K562 (cell line): ENCODE measurements around the gene TRMT44. TPM values are rescaled to one million over a fixed set of nuclear protein-coding genes. Genes with fewer than 3 reads are reported as not detected.

Experiments used
- ATAC-seq: fragments of 200-7000 bp; cut with Tn5 transposase; 3 replicates; pipeline ENCODE4 v1.9.1; 2020; ENCODE audit warnings: moderate library complexity
- BruUV-seq: library from RNA; stranded (reverse); fragments of 400-500 nt; replicated peaks from 2 replicates; lab custom pipeline; 2021; lab: Mats Ljungman, UMichigan
- CTCF ChIA-PET: fragments of 300-600 bp; formaldehyde crosslinking; extraction: SDS; loops from one replicate; lab custom pipeline; 2021; ENCODE audit warnings: low intra/inter-chr PET ratio; lab: Yijun Ruan, JAX
- POLR2A ChIA-PET: fragments of 300-600, 350-650 bp; sonication (Branson Sonifier 250); formaldehyde crosslinking; extraction: SDS; loops from one replicate; lab custom pipeline; 2021; ENCODE audit warnings: antibody characterized with exemption, inconsistent platforms; lab: Yijun Ruan, JAX
- DNase-seq, 4 experiments: peaks; one replicate each; pipeline versions ENCODE4 v3.0.0 to v3.0.0-alpha.2; 2011 to 2018; ENCODE audit warnings: low spot score in 3 of 4, mixed read lengths in 3 of 4; ENCODE audit errors: extremely low read depth in 1 of 4
- FAIRE-seq: peaks from 2 replicates; lab custom pipeline; 2011; peaks lifted over from hg19 to GRCh38; lab: Jason Lieb, UNC
- H2AFZ ChIP-seq: 2 replicates; pipeline ENCODE4 v1.6.0; 2011; ENCODE audit warnings: low read depth, low read length, control low read depth, inconsistent platforms
- H3K27ac ChIP-seq: fragments of 200-600 bp; 3 replicates; pipeline ENCODE4 v1.8.0; 2011; ENCODE audit warnings: low read depth, mild to moderate bottlenecking, control low read depth, inconsistent platforms, low read length, moderate library complexity, mixed read lengths; ENCODE audit errors: extremely low read depth
- H3K27me3 ChIP-seq, 2 experiments: fragments of 300-600 bp in 1 of 2; 2 replicates in 1 of 2; 3 replicates in 1 of 2; pipeline versions ENCODE4 v1.6.0 to v1.8.0; 2011; ENCODE audit warnings: inconsistent platforms in 2 of 2, low read length in 2 of 2, mild to moderate bottlenecking in 1 of 2, mixed read lengths in 1 of 2, moderate library complexity in 1 of 2; ENCODE audit not compliant: control insufficient read depth in 2 of 2, insufficient read depth in 2 of 2
- H3K36me3 ChIP-seq: fragments of 300-600 bp; 3 replicates; pipeline ENCODE4 v1.8.0; 2011; ENCODE audit warnings: mild to moderate bottlenecking, low read length, inconsistent platforms; ENCODE audit not compliant: control insufficient read depth, insufficient read depth
- H3K4me1 ChIP-seq, 2 experiments: fragments of 200-600 bp in 1 of 2; replicated peaks in 1 of 2; 2 replicates in 1 of 2; 3 replicates in 1 of 2; pipeline versions ENCODE4 v1.5.1 to v1.8.0; 2011; ENCODE audit warnings: inconsistent platforms in 2 of 2, low read length in 2 of 2, mild to moderate bottlenecking in 1 of 2, mixed read lengths in 1 of 2, moderate library complexity in 1 of 2; ENCODE audit not compliant: control insufficient read depth in 2 of 2, insufficient read depth in 2 of 2
- H3K4me2 ChIP-seq: 2 replicates; pipeline ENCODE4 v1.6.1; 2011; ENCODE audit warnings: low read length, control low read depth, inconsistent platforms, mixed read lengths; ENCODE audit not compliant: insufficient read depth
- H3K4me3 ChIP-seq: fragments of 200-600 bp; sonication (generic), shearing (Covaris generic); 2 replicates; pipeline ENCODE4 v1.5.1; 2016; ENCODE audit warnings: control low read depth, inconsistent platforms
- H3K79me2 ChIP-seq: fragments of 200-600 bp; 3 replicates; pipeline ENCODE4 v1.8.0; 2011; ENCODE audit warnings: low read length, inconsistent platforms; ENCODE audit not compliant: control insufficient read depth, insufficient read depth
- H3K9ac ChIP-seq, 2 experiments: 2 replicates each; pipeline versions ENCODE4 v1.6.0 to v1.6.1; 2011; ENCODE audit warnings: low read depth in 2 of 2, low read length in 2 of 2, control low read depth in 1 of 2, inconsistent platforms in 1 of 2, mild to moderate bottlenecking in 1 of 2, mixed read lengths in 1 of 2; ENCODE audit not compliant: insufficient read depth in 1 of 2
- H3K9me1 ChIP-seq: one replicate; pipeline ENCODE4 v1.6.0; 2011; ENCODE audit warnings: inconsistent platforms, mild to moderate bottlenecking, low read length, moderate library complexity; ENCODE audit not compliant: control insufficient read depth, insufficient read depth
- H3K9me3 ChIP-seq: replicated peaks from 2 replicates; pipeline ENCODE4 v1.5.1; 2011; ENCODE audit warnings: low read depth, low read length, inconsistent platforms; ENCODE audit not compliant: control insufficient read depth, insufficient read depth
- H4K20me1 ChIP-seq: replicated peaks from 2 replicates; pipeline ENCODE4 v1.6.1; 2011; ENCODE audit warnings: low read length, inconsistent platforms, mixed read lengths; ENCODE audit not compliant: control insufficient read depth, insufficient read depth
- CBFA2T2 ChIP-seq: fragments of 450-650 bp; conservative IDR thresholded peaks from 2 replicates; pipeline ENCODE4 v1.6.1; 2017; ENCODE audit warnings: mild to moderate bottlenecking
- CEBPG ChIP-seq, 3 experiments: fragments of 200-800 bp in 1 of 3; sonication (Bioruptor generic) in 1 of 3; sonication (generic) in 1 of 3; formaldehyde crosslinking in 1 of 3; IDR thresholded peaks in 2 of 3; conservative IDR thresholded peaks in 1 of 3; 2 replicates each; pipeline versions ENCODE4 v1.6.1 to v1.8.0; 2016 to 2022; ENCODE audit warnings: missing compliant biosample characterization in 2 of 3, missing genetic modification characterization in 2 of 3, mild to moderate bottlenecking in 1 of 3, missing genetic modification reagents in 1 of 3
- DIDO1 ChIP-seq: fragments of 450-650 bp; IDR thresholded peaks from 2 replicates; pipeline ENCODE4 v1.6.1; 2016; ENCODE audit warnings: low read depth, missing biosample characterization, missing genetic modification characterization
- FUS ChIP-seq: fragments of 200-400 bp; formaldehyde crosslinking; optimal IDR thresholded peaks from 2 replicates; pipeline ENCODE3; 2017; ENCODE audit warnings: low read depth, low read length
- KAT2B ChIP-seq: IDR thresholded peaks from one replicate; pipeline ENCODE4 v1.6.1; 2012; ENCODE audit warnings: low read depth, mild to moderate bottlenecking, control low read depth, inconsistent platforms, low read length, moderate library complexity
- MYC ChIP-seq, 2 experiments: fragments of 250-450 bp in 1 of 2; sonication (Bioruptor Pico) in 1 of 2; IDR thresholded peaks; 2 replicates each; pipeline versions ENCODE4 v1.5.1 to v1.6.1; 2012 to 2021; ENCODE audit warnings: low read depth in 2 of 2, borderline replicate concordance in 1 of 2, improper control_type of control experiment in 1 of 2, low read length in 1 of 2, mild to moderate bottlenecking in 1 of 2, moderate library complexity in 1 of 2
- OTX1 ChIP-seq: fragments of 450-650 bp; formaldehyde crosslinking; IDR thresholded peaks from 2 replicates; pipeline ENCODE4 v1.4.0; 2022; ENCODE audit warnings: mild to moderate bottlenecking
- RBBP5 ChIP-seq: fragments of 200-600 bp; sonication (generic); IDR thresholded peaks from 2 replicates; pipeline ENCODE4 v1.6.1; 2012; ENCODE audit warnings: borderline replicate concordance, mild to moderate bottlenecking, low read length, control low read depth, inconsistent platforms; ENCODE audit not compliant: insufficient read depth, poor library complexity, severe bottlenecking
- SIRT6 ChIP-seq: IDR thresholded peaks from one replicate; pipeline ENCODE4 v1.6.1; 2012; ENCODE audit warnings: low read depth, mild to moderate bottlenecking, control low read depth, inconsistent platforms, low read length, moderate library complexity
- SMAD1 ChIP-seq: fragments of 150-350 bp; IDR thresholded peaks from 2 replicates; pipeline ENCODE4 v1.6.1; 2014; ENCODE audit warnings: low read length, low read depth; ENCODE audit not compliant: partially characterized antibody
- SMAD2 ChIP-seq: fragments of 150-350 bp; IDR thresholded peaks from 2 replicates; pipeline ENCODE4 v1.6.1; 2014; ENCODE audit warnings: low read depth, mild to moderate bottlenecking, low read length
- SREBF2 ChIP-seq: sonication (generic); formaldehyde crosslinking; IDR thresholded peaks from 2 replicates; pipeline ENCODE4 v1.4.0; 2020; ENCODE audit warnings: mild to moderate bottlenecking, missing genetic modification reagents
- ZBTB40 ChIP-seq, 2 experiments: fragments of 450-650 bp in 1 of 2; sonication (generic) in 1 of 2; formaldehyde crosslinking in 1 of 2; IDR thresholded peaks; 2 replicates each; pipeline versions ENCODE4 v1.7.1 to v1.9.0; 2016 to 2022; ENCODE audit warnings: inconsistent platforms in 1 of 2, mild to moderate bottlenecking in 1 of 2, missing genetic modification reagents in 1 of 2
- WGBS: fragments of 100-300 bp; shearing (Covaris generic); methylation state at CpG from one replicate; pipeline ENCODE4 v1.1.6; 2016; ENCODE audit warnings: low coverage, mixed read lengths; ENCODE audit not compliant: insufficient coverage; ENCODE audit errors: missing lambda C conversion rate; 5-methylcytosine and 5-hydroxymethylcytosine counted together
- in situ Hi-C: fragments of 300-500 bp; cut with MboI; formaldehyde crosslinking; loops from 4 replicates; pipeline ENCODE4 v1.15.0; 2018; ENCODE audit warnings: inconsistent platforms, mixed read lengths
- intact Hi-C: fragments of 100-400 bp; cut with micrococcal nuclease; formaldehyde crosslinking; loops from 2 replicates; pipeline ENCODE4 v1.14.2; 2022
- polyA plus RNA-seq, 8 experiments: library from polyadenylated mRNA; depleted of rRNA in 4 of 8; stranded (reverse) in 5 of 8; unstranded in 3 of 8; fragments of >200 nt; fragmentation: Nextera tagmentation in 2 of 8; fragmentation: Illumina TruSeq in 1 of 8; extraction: Ambion mirVana in 2 of 8; extraction: Trizol in 1 of 8; gene quantifications; 2 replicates each; pipeline versions ENCODE4 v1.2.1 to v1.2.3, GENCODE V29; 2011 to 2014; ENCODE audit warnings: inconsistent platforms in 1 of 8, missing spikeins in 1 of 8
- total RNA-seq, 7 experiments: library from RNA; depleted of rRNA in 6 of 7; stranded (reverse); fragments of >200 nt in 6 of 7; fragmentation: Illumina TruSeq in 2 of 7; extraction: Trizol in 2 of 7; gene quantifications; 2 replicates each; pipeline versions ENCODE4 v1.2.1 to v1.2.3, GENCODE V29; 2011 to 2021; ENCODE audit warnings: low replicate concordance in 1 of 7

TRMT44 gene
- total and polyA plus RNA-seq, 9 of the 15 experiments (the other 6 are each of a cell fraction or from before 2014, with no cell fraction given): 1.2 to 18.6 (median 10.0) TPM

GRCh38 chr4:8514391-8514790 is 73.8 kb downstream of the TRMT44 start:
- POLR2A ChIA-PET: interaction anchor here (0.7 kb wide), 1 partner anchor 35 kb away, joined by 3 read pairs; no protein-coding TSS in a partner anchor
- 18% methylated on average over 6 of the region's 10 CpGs for WGBS
- ATAC-seq: no peak
- TF ChIP-seq CEBPG (CRISPR knock-in tag; IDR thresholded peaks at IDR 0.05) (no peak), CEBPG (tag; conservative IDR thresholded peaks at IDR 0.05 in 1 of 2, IDR thresholded peaks at IDR 0.05 in 1 of 2) (no peak), KAT2B (no peak), CBFA2T2 (no peak), SIRT6 (no peak), ZBTB40 (IDR thresholded peaks at IDR 0.05) (no peak), ZBTB40 (CRISPR knock-in tag; IDR thresholded peaks at IDR 0.05) (no peak), SMAD2 (no peak), DIDO1 (tag) (no peak), RBBP5 (no peak), MYC (IDR thresholded peaks at IDR 0.05; ENCODE audit: low read depth, low read length) (no peak), MYC (CRISPR knock-in tag; IDR thresholded peaks at IDR 0.05; ENCODE audit: borderline replicate concordance, low read depth) (no peak), SREBF2 (no peak), SMAD1 (no peak), OTX1 (CRISPR knock-in tag) (no peak), FUS (no peak)

More at GRCh38 chr4:8514391-8514790, 73.8 kb downstream of the TRMT44 start:
- intact Hi-C loops (no loop called here), in situ Hi-C loops (no loop called here)
- no peak overlapping the region for H3K4me2 ChIP-seq
- peaks cover 0 to 10% of the 10 kb centered on the region in 2 experiments; a peak in 1 of 5 replicates for H3K4me1 ChIP-seq
- no peaks in the 10 kb centered on the region for H4K20me1 ChIP-seq
- no peaks in the 10 kb centered on the region for H3K9me1 ChIP-seq
- H3K4me3 ChIP-seq: no peak overlapping the region
- H3K27me3 ChIP-seq: 0 out of 5 replicates have a peak, but pooled peaks cover 0 to 6% of the 10 kb centered on the region in 2 experiments
- H3K9me3 ChIP-seq: no peaks in the 10 kb centered on the region; the same call in 1 of the 2 replicates
- no peaks in the 10 kb centered on the region for H3K79me2 ChIP-seq
- BruUV-seq: no TSS peak
- no peak overlapping the region for H3K27ac ChIP-seq
- no peak overlapping the region for H3K9ac ChIP-seq
- no peak for FAIRE-seq
- no peak for DNase-seq
- no peak overlapping the region for H2AFZ ChIP-seq
- no peaks in the 10 kb centered on the region for H3K36me3 ChIP-seq
- CTCF ChIA-PET: no interaction called here
